A204.1 (cell line): ENCODE results near the gene KRTAP29-1.
"Not testable (repeated sequence)": the region's sequence is repeated elsewhere in the genome, so short reads cannot be mapped to it uniquely, and the experiment has no call there.

Experiments
- FAIRE-seq: peaks from 2 replicates; lab custom pipeline; 2012; peaks lifted over from hg19 to GRCh38; lab: Jason Lieb, UNC

The KRTAP29-1 gene, protein sequence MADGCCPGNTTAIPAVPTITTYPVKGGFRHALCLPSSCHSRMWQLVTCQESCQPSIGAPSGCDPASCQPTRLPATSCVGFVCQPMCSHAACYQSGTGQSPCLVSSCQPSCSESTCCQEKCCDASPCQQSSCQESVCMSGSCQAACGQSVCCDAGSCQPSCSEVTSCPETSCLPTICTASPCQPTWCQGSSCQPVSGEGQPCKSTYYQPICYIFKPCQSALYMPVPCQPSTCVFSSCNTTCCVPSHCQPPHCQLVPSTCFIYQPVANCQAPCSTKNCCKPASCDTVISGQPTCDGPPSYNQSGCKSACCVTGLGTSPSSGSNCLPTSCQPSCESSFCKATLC

DNA sequence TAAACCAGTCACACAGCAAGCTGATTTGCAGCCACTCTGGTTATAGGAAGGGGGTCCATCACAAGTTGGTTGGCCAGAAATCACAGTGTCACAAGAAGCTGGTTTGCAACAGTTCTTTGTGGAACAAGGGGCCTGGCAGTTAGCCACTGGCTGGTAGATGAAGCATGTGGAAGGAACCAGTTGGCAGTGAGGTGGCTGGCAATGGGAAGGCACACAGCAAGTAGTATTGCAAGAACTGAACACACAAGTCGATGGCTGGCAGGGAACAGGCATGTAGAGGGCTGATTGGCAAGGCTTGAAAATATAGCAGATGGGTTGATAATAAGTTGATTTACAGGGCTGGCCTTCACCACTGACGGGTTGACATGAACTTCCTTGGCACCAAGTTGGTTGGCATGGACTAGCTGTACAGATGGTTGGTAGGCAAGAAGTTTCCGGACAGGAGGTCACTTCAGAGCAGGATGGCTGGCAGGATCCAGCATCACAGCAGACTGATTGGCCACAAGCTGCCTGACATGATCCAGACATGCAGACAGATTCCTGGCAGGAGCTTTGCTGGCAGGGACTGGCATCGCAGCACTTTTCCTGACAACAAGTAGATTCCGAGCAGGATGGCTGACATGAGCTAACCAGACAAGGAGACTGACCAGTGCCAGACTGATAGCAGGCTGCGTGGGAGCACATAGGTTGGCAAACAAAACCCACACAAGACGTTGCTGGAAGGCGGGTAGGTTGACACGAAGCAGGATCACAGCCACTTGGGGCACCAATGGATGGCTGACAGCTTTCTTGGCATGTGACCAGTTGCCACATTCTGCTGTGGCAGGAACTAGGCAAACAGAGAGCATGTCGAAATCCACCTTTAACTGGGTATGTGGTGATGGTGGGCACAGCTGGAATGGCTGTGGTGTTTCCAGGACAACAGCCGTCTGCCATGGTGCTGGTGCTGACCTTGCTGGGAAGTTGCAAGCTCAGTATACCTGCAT, at the start of gene KRTAP29-1:
TSS of gene KRTAP29-1 (minus strand) at position 936 of the 986 bp plus-strand sequence. CDS start at position 936, 0 bp downstream.
- FAIRE-seq = no peak

GRCh38 chr17:41351177-41351576, 48.5 kb upstream of the KRTAP29-1 start:
- no peak for FAIRE-seq

DNA sequence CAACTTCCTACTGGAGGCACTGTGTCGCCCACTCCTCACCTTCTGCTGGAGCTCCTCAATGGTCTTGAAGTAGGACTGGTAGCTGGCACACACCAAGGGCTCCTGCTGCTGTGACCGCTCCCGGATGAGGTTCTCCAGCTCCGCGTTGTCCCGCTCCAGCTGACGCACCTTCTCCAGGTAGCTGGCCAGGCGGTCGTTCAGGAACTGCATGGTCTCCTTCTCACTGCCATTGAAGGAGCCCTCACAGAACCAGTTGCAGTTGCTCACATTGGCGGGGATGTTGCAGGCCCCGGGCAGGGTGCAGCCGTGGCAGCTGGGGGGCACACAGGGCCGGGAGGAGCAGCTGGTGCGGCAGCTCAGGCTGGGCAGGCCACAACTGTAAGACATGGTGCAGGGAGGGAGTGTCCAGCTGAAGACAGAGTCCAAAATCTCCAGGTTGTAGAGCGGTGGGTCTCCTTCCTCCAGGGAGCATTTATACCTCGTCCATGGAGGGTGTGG, 47.8 kb upstream of the KRTAP29-1 start, which contains the start of gene KRT33A:
TSS of gene KRT33A (minus strand) at position 448 of the 498 bp plus-strand sequence. CDS start at position 387, 61 bp downstream.
- not testable (repeated sequence) for FAIRE-seq

- FAIRE-seq = no peak
These were observed 45.5 kb upstream of the KRTAP29-1 start for GRCh38 chr17:41347869-41348760.

- FAIRE-seq = not testable (repeated sequence)
These were observed 43.8 kb upstream of the KRTAP29-1 start for GRCh38 chr17:41346421-41346820.

GRCh38 chr17:41345992-41346391, 43.3 kb upstream of the KRTAP29-1 start:
- no peak for FAIRE-seq

DNA sequence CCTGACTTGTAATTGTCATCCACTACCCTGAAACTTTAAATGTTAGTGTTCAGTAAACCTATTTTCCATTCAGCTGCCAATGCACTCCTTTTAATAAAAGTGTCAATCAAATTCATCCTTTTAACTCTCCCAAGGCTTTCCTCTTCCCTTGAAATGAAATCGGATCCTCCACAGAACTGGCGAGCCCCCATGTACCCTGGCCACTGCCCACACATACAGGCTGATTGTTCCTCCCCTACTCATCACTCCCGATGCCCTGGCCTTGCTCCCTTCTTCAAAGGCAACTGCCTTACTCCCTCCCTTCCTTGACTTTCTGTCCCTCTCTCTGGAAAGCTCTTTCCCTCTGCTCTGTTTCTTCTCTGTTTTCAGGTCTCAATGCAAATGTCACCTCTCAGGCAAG, 40.4 kb upstream of the KRTAP29-1 start:
- no peak for FAIRE-seq

GRCh38 chr17:41340934-41341861, 38.5 kb upstream of the KRTAP29-1 start:
- no peak for FAIRE-seq

- FAIRE-seq = no peak
These were observed 37.8 kb upstream of the KRTAP29-1 start for GRCh38 chr17:41340494-41340893.

- FAIRE-seq = no peak
These were observed 37.0 kb upstream of the KRTAP29-1 start for GRCh38 chr17:41339571-41340172.

DNA sequence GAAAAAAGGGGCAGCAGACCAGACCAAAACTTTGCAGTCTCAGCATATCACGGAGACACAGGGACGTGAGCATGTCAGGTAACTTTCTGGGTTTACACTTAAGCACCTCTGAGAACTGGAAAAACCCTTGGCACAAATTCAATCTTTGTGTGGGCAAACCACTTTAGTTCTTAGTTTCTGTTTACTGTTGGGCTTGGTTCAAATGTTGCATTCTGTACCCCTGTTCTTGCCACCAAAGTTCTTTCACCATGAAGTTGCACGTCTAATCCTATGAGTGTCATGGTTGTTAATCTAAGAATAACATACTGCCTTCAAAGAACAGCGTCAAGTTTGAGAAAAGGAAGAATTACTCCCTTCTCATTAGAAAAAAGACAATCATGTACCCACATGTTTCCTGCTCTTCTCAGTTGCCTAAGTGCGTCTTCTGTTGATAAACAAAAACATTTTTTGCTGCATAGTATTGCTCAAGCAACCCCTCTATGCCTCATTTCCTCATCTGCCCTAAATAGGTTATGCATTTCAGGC, 36.4 kb upstream of the KRTAP29-1 start:
- FAIRE-seq = no peak

DNA sequence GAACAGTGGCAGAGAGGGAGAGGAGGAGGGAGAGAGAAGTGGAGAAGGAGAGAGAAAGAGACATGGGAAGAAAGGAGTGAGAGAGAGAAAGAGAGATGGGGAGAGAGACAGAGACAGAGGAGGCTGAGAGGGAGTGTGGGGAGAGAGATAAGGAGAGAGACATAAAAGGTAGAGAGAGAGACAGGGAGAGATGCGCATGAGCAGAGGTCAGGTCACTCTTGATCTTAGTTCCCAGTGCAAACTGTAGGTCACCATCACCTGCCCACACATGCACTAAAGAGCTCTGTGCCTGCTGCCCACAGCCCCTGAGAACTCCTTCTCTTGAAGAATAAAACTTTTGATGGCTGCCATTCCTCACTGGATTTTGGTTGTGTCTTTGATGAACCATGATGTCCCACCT, 33.1 kb upstream of the KRTAP29-1 start:
- no peak for FAIRE-seq

DNA sequence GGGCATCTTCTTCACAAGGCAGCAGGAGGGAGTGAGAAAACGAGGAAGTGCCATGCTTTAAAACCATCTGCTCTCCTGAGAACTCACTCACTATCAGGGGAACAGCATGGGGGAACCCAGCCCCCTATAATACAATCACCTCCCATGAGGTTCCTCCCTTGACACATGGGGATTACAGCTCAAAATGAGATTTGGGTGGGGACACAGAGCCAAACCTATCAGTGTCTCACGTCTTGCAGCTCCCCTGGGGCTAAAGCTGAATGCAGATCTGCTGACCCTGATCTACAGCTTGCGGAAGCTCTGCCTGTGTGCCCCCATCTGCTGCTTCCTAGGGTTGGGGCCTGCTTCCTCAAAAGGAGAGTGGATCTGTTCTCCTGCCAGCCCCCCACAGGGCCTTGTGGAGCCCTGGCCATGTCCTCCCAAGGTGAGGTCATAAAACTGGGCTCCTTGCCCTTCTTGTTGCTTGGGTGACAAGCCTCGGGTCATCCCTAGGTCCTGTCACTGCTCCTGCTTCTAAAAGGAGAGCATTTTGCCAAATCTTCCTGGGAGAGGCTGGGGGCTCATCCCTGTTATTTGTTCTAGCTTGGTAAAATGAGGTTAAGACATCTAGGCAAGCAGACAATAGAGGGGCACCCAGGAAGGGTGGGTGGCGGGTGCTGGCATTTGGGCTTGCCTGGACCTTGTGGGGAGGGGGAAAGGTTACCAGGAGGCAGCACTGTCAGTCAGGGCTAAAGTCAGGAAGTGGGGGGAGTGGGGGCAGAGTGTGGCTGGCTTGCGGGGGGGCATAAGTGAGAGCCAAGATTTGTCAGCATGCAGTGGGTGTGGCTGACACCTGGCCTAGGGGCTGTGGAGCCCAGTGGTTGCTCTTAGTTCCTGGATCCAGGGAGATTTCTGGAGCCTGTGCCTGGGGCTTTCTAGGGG, 32.0 kb upstream of the KRTAP29-1 start:
- no peak for FAIRE-seq

DNA sequence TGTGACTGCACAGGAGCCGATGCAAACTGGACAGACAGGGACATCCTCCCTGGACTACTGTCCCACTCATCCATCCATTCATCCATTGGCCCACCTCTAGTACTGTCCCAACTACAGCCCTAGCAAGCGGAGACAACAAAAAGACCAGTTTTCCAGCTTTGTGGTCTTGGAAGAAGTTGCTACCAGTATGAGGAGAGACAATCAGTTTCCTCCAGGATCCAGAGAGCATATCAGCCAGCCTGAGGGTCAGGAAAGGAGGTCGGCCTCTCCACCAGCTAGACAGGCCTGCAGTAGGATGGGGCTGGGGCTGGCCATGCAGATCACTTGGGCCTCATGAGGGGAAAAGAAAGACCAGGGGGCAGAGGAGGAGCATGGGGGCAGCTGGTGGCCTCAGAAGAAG, 31.2 kb upstream of the KRTAP29-1 start:
- no peak for FAIRE-seq

DNA sequence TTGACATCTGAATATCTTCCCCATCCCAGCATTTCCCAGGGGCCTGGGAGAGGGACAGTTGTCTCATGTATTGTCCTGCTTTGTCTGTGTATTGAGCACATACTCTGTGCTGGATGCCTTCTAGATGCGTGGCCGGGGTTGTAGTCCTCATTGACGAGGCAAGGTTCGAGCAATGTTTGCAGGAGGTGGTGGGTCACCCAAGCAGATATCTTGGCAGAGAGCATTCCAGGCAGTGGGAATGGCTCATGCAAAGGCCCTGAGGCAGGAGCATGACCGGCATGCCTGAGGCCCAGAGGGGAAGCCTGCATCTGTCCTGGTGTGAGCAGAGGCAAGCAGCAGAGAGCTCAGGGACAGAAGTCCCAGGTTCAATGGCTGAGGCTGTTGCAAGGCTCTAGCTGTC, 30.4 kb upstream of the KRTAP29-1 start:
- FAIRE-seq = no peak

DNA sequence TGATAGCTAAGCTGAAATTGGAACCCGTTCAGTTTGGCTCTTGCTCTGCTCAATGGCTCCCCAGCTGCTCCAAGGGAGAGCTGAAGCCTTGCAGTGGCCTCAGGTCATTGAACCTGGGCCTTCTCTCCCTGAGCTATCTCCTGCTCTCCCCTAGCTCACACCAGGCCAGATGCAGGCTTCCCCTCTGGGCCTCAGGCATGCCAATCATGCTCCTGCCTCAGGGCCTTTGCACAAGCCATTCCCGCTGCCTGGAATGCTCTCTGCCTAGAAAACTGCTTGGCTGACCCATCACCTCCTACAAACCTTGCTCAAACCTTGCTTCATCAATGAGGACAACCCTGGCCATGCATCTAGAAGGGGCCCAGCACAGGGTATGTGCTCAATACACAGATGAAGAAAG, 29.6 kb upstream of the KRTAP29-1 start:
- FAIRE-seq = no peak

- FAIRE-seq = no peak
These were observed 29.0 kb upstream of the KRTAP29-1 start for GRCh38 chr17:41331606-41332005.

DNA sequence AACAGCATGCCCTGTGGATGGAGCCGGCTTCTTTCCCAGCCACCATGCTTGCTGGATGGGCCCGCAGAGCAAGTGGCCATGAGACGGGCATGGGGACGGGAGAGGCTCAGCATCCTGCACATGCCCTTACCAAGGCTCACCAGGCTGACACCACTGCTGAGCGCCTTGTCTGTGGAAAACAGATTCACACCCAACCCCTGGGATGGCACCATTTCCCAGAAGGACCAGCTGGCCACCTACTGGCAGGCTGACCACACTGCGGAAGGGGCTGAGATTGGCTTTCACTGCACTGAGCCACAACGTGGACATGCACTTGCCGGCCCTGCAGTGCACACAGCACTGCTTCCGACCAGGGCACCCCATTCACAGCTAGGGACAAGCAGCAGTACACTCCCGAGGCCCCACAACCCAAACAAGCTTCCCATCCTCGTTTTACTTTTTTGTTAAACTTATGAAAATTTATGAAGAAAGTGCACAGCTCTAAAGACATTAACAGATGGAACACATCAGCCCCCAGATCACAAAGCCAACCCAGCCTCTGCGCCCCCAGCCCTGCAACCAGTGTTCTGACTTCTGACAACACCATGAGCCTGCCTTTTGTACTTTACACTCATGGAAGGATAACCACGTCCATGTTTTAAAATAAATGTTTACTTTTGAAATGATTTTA, 26.8 kb upstream of the KRTAP29-1 start:
- no peak for FAIRE-seq
